ENCODE results near the gene PLEKHH1. TPM values are rescaled to one million over a fixed set of nuclear protein-coding genes. Genes with fewer than 3 reads are reported as not detected.

PLEKHH1 gene
- total RNA-seq, 1 experiment from 2014 or later = 32.4 TPM

GRCh38 chr14:67554341-67554740 is 21.3 kb downstream of the PLEKHH1 start:
- Histone ChIP-seq H3K4me1 (peaks cover 17% of the 10 kb centered on the region), H3K9me3 (no peaks in the 10 kb centered on the region), H3K4me3 (ENCODE audit: low read depth, low read length) (no peak overlapping the region), H3K36me3 (ENCODE audit: control insufficient read depth, insufficient read depth, low read length) (peaks cover 1% of the 10 kb centered on the region; the same call in 1 of the 2 replicates), H3K27me3 (replicated peaks; ENCODE audit: control insufficient read depth, insufficient read depth, low read length) (no peaks in the 10 kb centered on the region)
- H3K4me3 Mint-ChIP-seq (ENCODE audit: unreplicated experiment) = no peak overlapping the region
- H3K36me3 Mint-ChIP-seq (ENCODE audit: insufficient read depth, unreplicated experiment) = peaks cover 9% of the 10 kb centered on the region
- no peak for DNase-seq
- H3K27me3 Mint-ChIP-seq (ENCODE audit: insufficient read depth, unreplicated experiment) = no peaks in the 10 kb centered on the region
- H3K27ac Mint-ChIP-seq (ENCODE audit: unreplicated experiment) = no peak overlapping the region
- ChIA-PET CTCF (no interaction called here), POLR2A (no interaction called here)
- intact Hi-C loops (cut with micrococcal nuclease; ENCODE audit: unreplicated experiment) = no loop called here
- TF ChIP-seq, protein P1, sequence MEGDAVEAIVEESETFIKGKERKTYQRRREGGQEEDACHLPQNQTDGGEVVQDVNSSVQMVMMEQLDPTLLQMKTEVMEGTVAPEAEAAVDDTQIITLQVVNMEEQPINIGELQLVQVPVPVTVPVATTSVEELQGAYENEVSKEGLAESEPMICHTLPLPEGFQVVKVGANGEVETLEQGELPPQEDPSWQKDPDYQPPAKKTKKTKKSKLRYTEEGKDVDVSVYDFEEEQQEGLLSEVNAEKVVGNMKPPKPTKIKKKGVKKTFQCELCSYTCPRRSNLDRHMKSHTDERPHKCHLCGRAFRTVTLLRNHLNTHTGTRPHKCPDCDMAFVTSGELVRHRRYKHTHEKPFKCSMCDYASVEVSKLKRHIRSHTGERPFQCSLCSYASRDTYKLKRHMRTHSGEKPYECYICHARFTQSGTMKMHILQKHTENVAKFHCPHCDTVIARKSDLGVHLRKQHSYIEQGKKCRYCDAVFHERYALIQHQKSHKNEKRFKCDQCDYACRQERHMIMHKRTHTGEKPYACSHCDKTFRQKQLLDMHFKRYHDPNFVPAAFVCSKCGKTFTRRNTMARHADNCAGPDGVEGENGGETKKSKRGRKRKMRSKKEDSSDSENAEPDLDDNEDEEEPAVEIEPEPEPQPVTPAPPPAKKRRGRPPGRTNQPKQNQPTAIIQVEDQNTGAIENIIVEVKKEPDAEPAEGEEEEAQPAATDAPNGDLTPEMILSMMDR (IDR thresholded peaks at IDR 0.05; ENCODE audit: insufficient read depth in 1 of 2, low read depth in 1 of 2, low read length in 1 of 2, severe bottlenecking in 1 of 2, unreplicated experiment in 1 of 2) = no peak
- H3K4me1 Mint-ChIP-seq (ENCODE audit: low read depth, unreplicated experiment) = peaks cover 8% of the 10 kb centered on the region
- BruUV-seq (replicated peaks) = no TSS peak
- no peaks in the 10 kb centered on the region for H3K9me3 Mint-ChIP-seq (ENCODE audit: unreplicated experiment)

DNA sequence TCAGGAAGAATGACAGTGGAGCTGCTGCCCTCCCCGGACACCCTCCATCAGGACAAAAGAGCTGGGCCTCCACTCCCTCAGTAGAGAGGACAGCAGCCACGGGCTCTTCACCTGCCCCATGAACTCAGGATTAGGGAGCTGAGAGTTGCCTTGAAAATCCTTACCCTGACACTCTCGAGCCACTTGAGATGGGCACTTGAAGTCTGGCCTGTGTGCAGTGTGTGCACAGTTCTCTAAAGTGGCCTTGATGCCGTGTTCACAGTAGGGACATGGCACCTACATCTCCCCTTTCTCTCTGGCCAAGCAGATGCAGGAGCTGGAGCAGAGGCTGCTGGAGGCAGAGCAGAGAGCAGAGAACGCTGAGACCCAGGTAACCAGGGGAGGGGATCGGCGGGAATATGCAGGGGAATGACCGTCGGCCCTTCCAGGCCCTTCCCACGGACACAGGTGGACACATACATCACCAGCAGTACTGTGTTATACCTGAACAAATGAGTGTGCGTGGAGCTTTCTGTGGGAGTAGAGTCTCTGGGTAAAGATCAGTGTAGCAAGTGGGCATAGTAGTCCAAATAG is 22.5 kb downstream of the PLEKHH1 start:
- peaks cover 20% of the 10 kb centered on the region for H3K36me3 Mint-ChIP-seq (ENCODE audit: insufficient read depth, unreplicated experiment)
- H3K4me1 ChIP-seq = peaks cover 17% of the 10 kb centered on the region
- intact Hi-C loops (cut with micrococcal nuclease; ENCODE audit: unreplicated experiment) = no loop called here
- CTCF ChIA-PET = interaction anchor here (0.5 to 2.4 kb wide), 2 partner anchors 29 to 170 kb away, joined by 4 to 17 read pairs; no protein-coding TSS in a partner anchor
- POLR2A ChIA-PET = no interaction called here
- TF ChIP-seq, protein P1 (IDR thresholded peaks at IDR 0.05; ENCODE audit: insufficient read depth in 1 of 2, low read depth in 1 of 2, low read length in 1 of 2, severe bottlenecking in 1 of 2, unreplicated experiment in 1 of 2) = no peak
- peaks cover 1% of the 10 kb centered on the region; the same call in 1 of the 2 replicates for H3K36me3 ChIP-seq (ENCODE audit: control insufficient read depth, insufficient read depth, low read length)
- H3K27me3 Mint-ChIP-seq (ENCODE audit: insufficient read depth, unreplicated experiment) = no peaks in the 10 kb centered on the region
- H3K4me3 ChIP-seq (ENCODE audit: low read depth, low read length) = no peak overlapping the region
- no peaks in the 10 kb centered on the region for H3K9me3 ChIP-seq
- H3K27ac Mint-ChIP-seq (ENCODE audit: unreplicated experiment) = peak overlapping the region; percentile 48
- DNase-seq = no peak
- no peaks in the 10 kb centered on the region for H3K27me3 ChIP-seq (replicated peaks; ENCODE audit: control insufficient read depth, insufficient read depth, low read length)
- H3K4me1 Mint-ChIP-seq (ENCODE audit: low read depth, unreplicated experiment) = peaks cover 8% of the 10 kb centered on the region
- BruUV-seq (replicated peaks) = no TSS peak
- H3K4me3 Mint-ChIP-seq (ENCODE audit: unreplicated experiment) = no peak overlapping the region
- H3K9me3 Mint-ChIP-seq (ENCODE audit: unreplicated experiment) = no peaks in the 10 kb centered on the region

GRCh38 chr14:67556671-67557070 is 23.6 kb downstream of the PLEKHH1 start:
- no TSS peak for BruUV-seq (replicated peaks)
- Histone ChIP-seq H3K36me3 (ENCODE audit: control insufficient read depth, insufficient read depth, low read length) (peaks cover 1% of the 10 kb centered on the region; the same call in 1 of the 2 replicates), H3K4me1 (peaks cover 17% of the 10 kb centered on the region), H3K4me3 (ENCODE audit: low read depth, low read length) (no peak overlapping the region), H3K27me3 (replicated peaks; ENCODE audit: control insufficient read depth, insufficient read depth, low read length) (no peaks in the 10 kb centered on the region), H3K9me3 (no peaks in the 10 kb centered on the region)
- Mint-ChIP-seq H3K9me3 (ENCODE audit: unreplicated experiment) (no peaks in the 10 kb centered on the region), H3K27me3 (ENCODE audit: insufficient read depth, unreplicated experiment) (no peaks in the 10 kb centered on the region), H3K4me1 (ENCODE audit: low read depth, unreplicated experiment) (peaks cover 8% of the 10 kb centered on the region), H3K27ac (ENCODE audit: unreplicated experiment) (peak overlapping the region; percentile 74), H3K4me3 (ENCODE audit: unreplicated experiment) (no peak overlapping the region), H3K36me3 (ENCODE audit: insufficient read depth, unreplicated experiment) (peaks cover 28% of the 10 kb centered on the region)
- ChIA-PET CTCF (interaction anchor here (1.2 to 2.4 kb wide), 3 partner anchors 14 to 30 kb away, joined by 8 to 17 read pairs (median 15); no protein-coding TSS in a partner anchor), POLR2A (interaction anchor here (0.9 to 1.0 kb wide), 2 partner anchors 15 to 24 kb away, joined by 3 to 4 read pairs; partner anchors contain the start of gene PLEKHH1)
- no peak for DNase-seq
- TF ChIP-seq, protein P1 (IDR thresholded peaks at IDR 0.05; ENCODE audit: insufficient read depth in 1 of 2, low read depth in 1 of 2, low read length in 1 of 2, severe bottlenecking in 1 of 2, unreplicated experiment in 1 of 2) = no peak
- intact Hi-C loops (cut with micrococcal nuclease; ENCODE audit: unreplicated experiment) = loop anchor here (1.0 kb wide), 1 partner anchor 15 kb away; no protein-coding TSS in a partner anchor

All from Caco-2 (cell line).